ENCODE results near the gene SUPT7L. TPM values are rescaled to one million over a fixed set of nuclear protein-coding genes. Genes with fewer than 3 reads are reported as not detected.
A peak's percentile ranks its signal among the peaks of the same experiment; 100 is the strongest.

Gene SUPT7L
- total and polyA plus RNA-seq, 8 donors, result 30.8 to 62.5 (median 56.9) TPM

GRCh38 chr2:27702302-27702701, 38.9 kb upstream of the SUPT7L start:
- intact Hi-C loops (cut with DNase I), result loop anchor here in 1 of 2 donors (5.0 to 10.0 kb wide), 2 partner anchors 692 to 750 kb away; partner anchors contain the start of gene FOSL2
- no peaks in the 10 kb centered on the region for H3K9me3 ChIP-seq
- H3K36me3 ChIP-seq, result peaks cover 0 to under 1% of the 10 kb centered on the region in 2 donors
- peaks cover 23 to 51% of the 10 kb centered on the region in 2 donors for H3K4me1 ChIP-seq
- H3K4me3 ChIP-seq, result no peak overlapping the region
- no peak for DNase-seq
- peak overlapping the region in 1 of 2 donors; percentile 59 for H3K27ac ChIP-seq
- no peaks in the 10 kb centered on the region for H3K27me3 ChIP-seq
- TF ChIP-seq CTCF (IDR thresholded peaks at IDR 0.05), result no peak
- no peak for ATAC-seq

- H3K27ac ChIP-seq, result peak overlapping the region in 1 of 2 donors; percentile 59
- TF ChIP-seq CTCF (IDR thresholded peaks at IDR 0.05), result no peak
- DNase-seq (peak in 2 of 4 donors; percentile 88 to 91), ATAC-seq (peak; percentile 64)
- H3K4me3 ChIP-seq, result no peak overlapping the region
- peaks cover 0 to 6% of the 10 kb centered on the region in 2 donors for H3K36me3 ChIP-seq
- H3K9me3 ChIP-seq, result no peaks in the 10 kb centered on the region
- H3K27me3 ChIP-seq, result no peaks in the 10 kb centered on the region
- intact Hi-C loops (cut with DNase I), result loop anchor here in 1 of 2 donors (5.0 to 10.0 kb wide), 2 partner anchors 693 to 751 kb away; partner anchors contain the start of gene FOSL2
- H3K4me1 ChIP-seq, result peaks cover 19 to 44% of the 10 kb centered on the region in 2 donors
Measured at GRCh38 chr2:27701676-27702075, 38.3 kb upstream of the SUPT7L start.

GRCh38 chr2:27697660-27698059, 34.2 kb upstream of the SUPT7L start:
- intact Hi-C loops (cut with DNase I), result no loop called here
- ATAC-seq (no peak), DNase-seq (no peak)
- peaks cover 6 to 10% of the 10 kb centered on the region in 2 donors for H3K4me1 ChIP-seq
- no peaks in the 10 kb centered on the region for H3K9me3 ChIP-seq
- H3K27me3 ChIP-seq, result no peaks in the 10 kb centered on the region
- TF ChIP-seq CTCF (IDR thresholded peaks at IDR 0.05), result no peak
- peaks cover 0 to 31% of the 10 kb centered on the region in 2 donors for H3K36me3 ChIP-seq
- no peak overlapping the region for H3K27ac ChIP-seq
- no peak overlapping the region for H3K4me3 ChIP-seq

GRCh38 chr2:27690052-27690451, 26.6 kb upstream of the SUPT7L start:
- no peak for ATAC-seq

GRCh38 chr2:27689424-27689823, 26.0 kb upstream of the SUPT7L start:
- no peak overlapping the region for H3K27ac ChIP-seq
- DNase-seq (no peak), ATAC-seq (no peak)
- no peak overlapping the region for H3K4me3 ChIP-seq
- no peaks in the 10 kb centered on the region for H3K9me3 ChIP-seq
- intact Hi-C loops (cut with DNase I), result no loop called here
- peaks cover 0 to 61% of the 10 kb centered on the region in 2 donors for H3K36me3 ChIP-seq
- H3K4me1 ChIP-seq, result no peaks in the 10 kb centered on the region
- TF ChIP-seq CTCF (IDR thresholded peaks at IDR 0.05), result no peak
- no peaks in the 10 kb centered on the region for H3K27me3 ChIP-seq

More at GRCh38 chr2:27690052-27690451, 26.6 kb upstream of the SUPT7L start:
- H3K36me3 ChIP-seq, result peaks cover 0 to 61% of the 10 kb centered on the region in 2 donors
- TF ChIP-seq CTCF (IDR thresholded peaks at IDR 0.05), result no peak
- intact Hi-C loops (cut with DNase I), result no loop called here
- no peaks in the 10 kb centered on the region for H3K27me3 ChIP-seq
- no peak overlapping the region for H3K27ac ChIP-seq
- no peaks in the 10 kb centered on the region for H3K4me1 ChIP-seq
- no peaks in the 10 kb centered on the region for H3K9me3 ChIP-seq
- no peak overlapping the region for H3K4me3 ChIP-seq
- no peak for DNase-seq

Data from left lung (tissue), 10 donors.